GM13976 (cell line): Measurements from ENCODE around the gene SPAG9.

Source experiments
- DNase-seq: peaks from one replicate; pipeline ENCODE4 v3.0.0; 2012; ENCODE audit warnings: low spot score
- CTCF ChIP-seq: IDR thresholded peaks from 2 replicates; pipeline ENCODE4 v1.5.1; 2012; ENCODE audit warnings: borderline replicate concordance, mild to moderate bottlenecking; ENCODE audit not compliant: insufficient read depth; ENCODE audit errors: extremely low read depth, missing control alignments, control extremely low read depth
- in situ Hi-C: fragments of 300-500 bp; cut with MboI; formaldehyde crosslinking; loops from one replicate; pipeline ENCODE4 v1.12.0; 2022; ENCODE audit warnings: low sequenced_read_pairs, mixed read lengths, inconsistent platforms; ENCODE audit not compliant: unreplicated experiment

SPAG9 gene

GRCh38 chr17:51029568-51030463 is 90.9 kb downstream of the SPAG9 start:
- in situ Hi-C loops: no loop called here
- TF ChIP-seq CTCF: no peak
- DNase-seq: peak; percentile 30

- in situ Hi-C loops: no loop called here
- TF ChIP-seq CTCF: no peak
- no peak for DNase-seq
These were observed 91.5 kb downstream of the SPAG9 start for GRCh38 chr17:51029142-51029541.

GRCh38 chr17:51028176-51028863 is 92.3 kb downstream of the SPAG9 start:
- no peak for DNase-seq
- in situ Hi-C loops: no loop called here
- no peak for TF ChIP-seq CTCF

GRCh38 chr17:51018541-51018940 is 102.1 kb downstream of the SPAG9 start:
- TF ChIP-seq CTCF: no peak
- in situ Hi-C loops: no loop called here

GRCh38 chr17:51017270-51017669 is 103.4 kb downstream of the SPAG9 start:
- in situ Hi-C loops: no loop called here
- no peak for TF ChIP-seq CTCF
- no peak for DNase-seq

More at GRCh38 chr17:51018541-51018940, 102.1 kb downstream of the SPAG9 start:
- DNase-seq: no peak

- no peak for TF ChIP-seq CTCF
- DNase-seq: no peak
- in situ Hi-C loops: no loop called here
These were observed 104.6 kb downstream of the SPAG9 start for GRCh38 chr17:51016099-51016498.
